Neuron (in vitro differentiated cells): ENCODE data around the gene PLXNA1.

Experiments
- H2AFZ ChIP-seq: one replicate; pipeline ENCODE4 v1.6.1; 2013; ENCODE audit warnings: low read depth, mild to moderate bottlenecking, inconsistent platforms, low read length, moderate library complexity
- H3K27me3 ChIP-seq: one replicate; pipeline ENCODE4 v1.6.1; 2013; ENCODE audit warnings: low read length; ENCODE audit not compliant: insufficient read depth
- H3K36me3 ChIP-seq: one replicate; pipeline ENCODE4 v1.6.1; 2013; ENCODE audit warnings: low read length; ENCODE audit not compliant: insufficient read depth
- H3K4me1 ChIP-seq: one replicate; pipeline ENCODE4 v1.6.1; 2013; ENCODE audit warnings: low read length; ENCODE audit not compliant: insufficient read depth
- H3K4me3 ChIP-seq: 2 replicates; pipeline ENCODE4 v1.5.1; 2013; ENCODE audit warnings: mild to moderate bottlenecking, low read length, moderate library complexity
- H3K9me3 ChIP-seq: one replicate; pipeline ENCODE4 v1.6.1; 2013; ENCODE audit warnings: low read length

PLXNA1 gene

DNA sequence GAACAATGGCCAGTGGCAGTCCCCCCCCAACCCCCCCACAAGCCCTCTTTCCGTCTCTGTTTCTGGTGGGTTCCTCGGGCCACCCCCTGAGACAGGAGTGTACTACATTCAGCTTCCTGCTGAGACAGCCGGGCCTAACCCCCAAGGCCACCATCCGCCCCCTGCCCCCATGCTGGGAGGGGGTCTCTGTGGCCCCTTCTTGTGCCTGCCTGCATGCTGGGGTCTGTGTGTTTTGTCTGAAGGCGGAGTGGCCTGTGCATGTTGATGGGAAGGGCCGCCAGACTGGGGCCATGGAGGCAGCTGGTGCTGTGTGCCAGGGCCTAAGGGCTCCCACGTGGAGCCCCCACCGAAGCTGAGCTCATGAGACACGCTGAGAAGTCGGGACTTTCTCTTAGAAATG is 26.6 kb downstream of the PLXNA1 start:
- Histone ChIP-seq H3K4me1 (peaks cover 2% of the 10 kb centered on the region), H2AFZ (no peak overlapping the region), H3K36me3 (peaks cover 21% of the 10 kb centered on the region), H3K27me3 (no peaks in the 10 kb centered on the region), H3K4me3 (no peak overlapping the region), H3K9me3 (no peaks in the 10 kb centered on the region)

- Histone ChIP-seq H3K27me3 (no peaks in the 10 kb centered on the region), H2AFZ (no peak overlapping the region), H3K36me3 (peaks cover 27% of the 10 kb centered on the region), H3K9me3 (no peaks in the 10 kb centered on the region), H3K4me3 (no peak overlapping the region), H3K4me1 (peaks cover 18% of the 10 kb centered on the region)
Observed at GRCh38 chr3:127011270-127011992, 28.5 kb downstream of the PLXNA1 start.

- peaks cover 32% of the 10 kb centered on the region for H3K36me3 ChIP-seq
- no peaks in the 10 kb centered on the region for H3K9me3 ChIP-seq
- no peaks in the 10 kb centered on the region for H3K27me3 ChIP-seq
- peaks cover 18% of the 10 kb centered on the region for H3K4me1 ChIP-seq
- no peak overlapping the region for H3K4me3 ChIP-seq
- H2AFZ ChIP-seq, result no peak overlapping the region
Observed at GRCh38 chr3:127012091-127012490, 29.2 kb downstream of the PLXNA1 start.

- H3K27me3 ChIP-seq, result no peaks in the 10 kb centered on the region
- peaks cover 41% of the 10 kb centered on the region for H3K36me3 ChIP-seq
- no peak overlapping the region for H3K4me3 ChIP-seq
- H3K9me3 ChIP-seq, result no peaks in the 10 kb centered on the region
- H3K4me1 ChIP-seq, result peaks cover 18% of the 10 kb centered on the region
- no peak overlapping the region for H2AFZ ChIP-seq
Observed at GRCh38 chr3:127013181-127013580, 30.3 kb downstream of the PLXNA1 start.

GRCh38 chr3:127013758-127014535 is 31.0 kb downstream of the PLXNA1 start:
- peaks cover 18% of the 10 kb centered on the region for H3K4me1 ChIP-seq
- no peak overlapping the region for H3K4me3 ChIP-seq
- H3K9me3 ChIP-seq, result no peaks in the 10 kb centered on the region
- H2AFZ ChIP-seq, result no peak overlapping the region
- H3K36me3 ChIP-seq, result peaks cover 45% of the 10 kb centered on the region
- no peaks in the 10 kb centered on the region for H3K27me3 ChIP-seq

GRCh38 chr3:127014536-127015281 is 31.8 kb downstream of the PLXNA1 start:
- no peaks in the 10 kb centered on the region for H3K9me3 ChIP-seq
- no peak overlapping the region for H3K4me3 ChIP-seq
- H3K27me3 ChIP-seq, result no peaks in the 10 kb centered on the region
- peaks cover 18% of the 10 kb centered on the region for H3K4me1 ChIP-seq
- H2AFZ ChIP-seq, result no peak overlapping the region
- H3K36me3 ChIP-seq, result peaks cover 51% of the 10 kb centered on the region

GRCh38 chr3:127015282-127016042 is 32.5 kb downstream of the PLXNA1 start:
- H3K36me3 ChIP-seq, result peaks cover 57% of the 10 kb centered on the region
- no peak overlapping the region for H3K4me3 ChIP-seq
- H2AFZ ChIP-seq, result no peak overlapping the region
- H3K27me3 ChIP-seq, result no peaks in the 10 kb centered on the region
- H3K9me3 ChIP-seq, result no peaks in the 10 kb centered on the region
- H3K4me1 ChIP-seq, result peaks cover 18% of the 10 kb centered on the region

GRCh38 chr3:127016043-127016343 is 33.1 kb downstream of the PLXNA1 start:
- H3K4me1 ChIP-seq, result peaks cover 18% of the 10 kb centered on the region
- no peaks in the 10 kb centered on the region for H3K9me3 ChIP-seq

DNA sequence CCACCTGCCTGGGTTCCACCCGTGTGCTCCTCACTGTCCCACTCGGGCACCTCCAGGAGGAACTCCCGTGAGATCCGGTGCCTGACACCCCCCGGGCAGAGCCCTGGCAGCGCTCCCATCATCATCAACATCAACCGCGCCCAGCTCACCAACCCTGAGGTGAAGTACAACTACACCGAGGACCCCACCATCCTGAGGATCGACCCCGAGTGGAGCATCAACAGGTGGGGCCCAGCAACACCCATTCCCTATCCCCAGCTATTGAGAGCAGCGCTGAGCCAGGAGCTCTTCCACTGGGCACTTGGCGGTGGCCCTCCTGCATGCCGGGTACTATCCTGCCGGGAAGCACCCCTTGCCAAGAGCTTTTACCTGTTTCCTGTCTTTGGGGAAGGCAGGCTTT is 33.5 kb downstream of the PLXNA1 start:
- Histone ChIP-seq H3K36me3 (peaks cover 62% of the 10 kb centered on the region), H3K4me3 (no peak overlapping the region), H3K27me3 (no peaks in the 10 kb centered on the region), H3K4me1 (peaks cover 18% of the 10 kb centered on the region), H3K9me3 (no peaks in the 10 kb centered on the region), H2AFZ (no peak overlapping the region)

More at GRCh38 chr3:127016043-127016343, 33.1 kb downstream of the PLXNA1 start:
- H3K36me3 ChIP-seq, result peaks cover 58% of the 10 kb centered on the region
- H3K4me3 ChIP-seq, result no peak overlapping the region
- H3K27me3 ChIP-seq, result no peaks in the 10 kb centered on the region
- H2AFZ ChIP-seq, result no peak overlapping the region

DNA sequence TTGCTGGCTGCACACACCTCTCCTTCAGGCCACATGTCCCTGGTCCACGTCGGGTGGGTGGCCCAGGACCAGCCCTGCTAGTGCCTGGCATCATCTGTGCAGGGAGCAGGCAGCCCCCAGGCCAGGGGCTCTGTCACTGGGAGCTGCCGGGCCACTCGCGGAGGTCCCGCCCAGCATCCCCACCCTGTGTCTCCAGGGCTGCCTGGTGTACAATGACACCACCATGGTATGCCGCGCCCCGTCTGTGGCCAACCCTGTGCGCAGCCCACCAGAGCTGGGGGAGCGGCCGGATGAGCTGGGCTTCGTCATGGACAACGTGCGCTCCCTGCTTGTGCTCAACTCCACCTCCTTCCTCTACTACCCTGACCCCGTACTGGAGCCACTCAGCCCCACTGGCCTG is 34.3 kb downstream of the PLXNA1 start:
- Histone ChIP-seq H3K36me3 (peaks cover 64% of the 10 kb centered on the region), H3K9me3 (no peaks in the 10 kb centered on the region), H2AFZ (no peak overlapping the region), H3K4me3 (no peak overlapping the region), H3K4me1 (peaks cover 18% of the 10 kb centered on the region), H3K27me3 (no peaks in the 10 kb centered on the region)

- no peak overlapping the region for H2AFZ ChIP-seq
- no peak overlapping the region for H3K4me3 ChIP-seq
- no peaks in the 10 kb centered on the region for H3K27me3 ChIP-seq
- H3K4me1 ChIP-seq, result peaks cover 18% of the 10 kb centered on the region
- H3K36me3 ChIP-seq, result peaks cover 64% of the 10 kb centered on the region
- H3K9me3 ChIP-seq, result no peaks in the 10 kb centered on the region
Observed at GRCh38 chr3:127017781-127018180, 34.9 kb downstream of the PLXNA1 start.

DNA sequence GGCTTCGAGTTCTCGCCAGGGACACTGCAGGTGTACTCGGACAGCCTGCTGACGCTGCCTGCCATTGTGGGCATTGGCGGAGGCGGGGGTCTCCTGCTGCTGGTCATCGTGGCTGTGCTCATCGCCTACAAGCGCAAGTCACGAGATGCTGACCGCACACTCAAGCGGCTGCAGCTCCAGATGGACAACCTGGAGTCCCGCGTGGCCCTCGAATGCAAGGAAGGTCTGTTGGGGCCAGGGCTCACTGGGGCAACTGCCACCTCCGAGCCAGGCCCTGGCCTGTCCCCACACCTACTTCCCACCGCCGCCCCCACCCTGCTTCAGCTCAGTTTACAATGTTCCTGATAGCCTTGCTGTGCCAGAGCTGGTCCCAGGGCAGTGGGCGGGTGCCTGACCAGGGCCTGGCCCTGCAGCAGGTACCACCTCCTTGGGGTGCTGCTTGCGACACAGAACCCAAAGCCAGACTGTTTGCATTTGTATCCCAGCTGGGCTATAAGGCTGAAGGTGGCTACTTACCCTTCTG is 35.5 kb downstream of the PLXNA1 start:
- H3K4me3 ChIP-seq, result no peak overlapping the region
- peaks cover 18% of the 10 kb centered on the region for H3K4me1 ChIP-seq
- H3K27me3 ChIP-seq, result no peaks in the 10 kb centered on the region
- H2AFZ ChIP-seq, result no peak overlapping the region
- H3K36me3 ChIP-seq, result peaks cover 68% of the 10 kb centered on the region
- no peaks in the 10 kb centered on the region for H3K9me3 ChIP-seq
